SK-N-SH (cell line): Measurements from ENCODE around the gene TRIM7. TPM values are rescaled to one million over a fixed set of nuclear protein-coding genes. Genes with fewer than 3 reads are reported as not detected.

Experiments used
- CTCF ChIA-PET: fragments of 300-600, 350-600 bp; formaldehyde crosslinking; extraction: SDS; loops from one replicate; lab custom pipeline; 2021; lab: Yijun Ruan, JAX
- POLR2A ChIA-PET: fragments of 350-600 bp; sonication (Branson Sonifier 250); formaldehyde crosslinking; extraction: SDS; loops from one replicate; lab custom pipeline; 2020; ENCODE audit warnings: antibody characterized with exemption, inconsistent platforms; lab: Yijun Ruan, JAX
- DNase-seq: peaks from one replicate; pipeline ENCODE4 v3.0.0; 2012
- H2AFZ ChIP-seq: fragments of 200-600 bp; sonication (generic); 2 replicates; pipeline ENCODE4 v1.8.1; 2016; ENCODE audit warnings: antibody characterized with exemption, mild to moderate bottlenecking, low read depth
- H3F3A ChIP-seq: fragments of 200-600 bp; sonication (generic); replicated peaks from 2 replicates; pipeline ENCODE3; 2016; ENCODE audit warnings: antibody characterized with exemption, mild to moderate bottlenecking; ENCODE audit not compliant: insufficient read depth
- H3K27ac ChIP-seq, 2 experiments: fragments of 200-500 bp in 1 of 2; fragments of 200-600 bp in 1 of 2; sonication (Bioruptor generic) in 1 of 2; sonication (generic), shearing (Covaris generic) in 1 of 2; 2 replicates each; pipeline versions ENCODE4 v1.5.1 to v1.6.1; 2014 to 2016; ENCODE audit warnings: low read depth in 2 of 2, inconsistent platforms in 1 of 2, low read length in 1 of 2, mild to moderate bottlenecking in 1 of 2, mixed read lengths in 1 of 2
- H3K27me3 ChIP-seq: fragments of 200-600 bp; sonication (generic), shearing (Covaris generic); 2 replicates; pipeline ENCODE4 v1.6.1; 2016; ENCODE audit warnings: mixed run types; ENCODE audit not compliant: insufficient read depth
- H3K36me3 ChIP-seq, 2 experiments: fragments of 200-500 bp in 1 of 2; fragments of 200-600 bp in 1 of 2; sonication (Bioruptor generic) in 1 of 2; sonication (generic) in 1 of 2; replicated peaks in 1 of 2; 2 replicates each; pipeline versions ENCODE3 to v1.5.1; 2014 to 2016; ENCODE audit warnings: low read length in 1 of 2, mild to moderate bottlenecking in 1 of 2; ENCODE audit not compliant: insufficient read depth in 2 of 2, control insufficient read depth in 1 of 2
- H3K4me1 ChIP-seq, 2 experiments: fragments of 200-500 bp in 1 of 2; fragments of 200-600 bp in 1 of 2; sonication (Bioruptor generic) in 1 of 2; sonication (generic), shearing (Covaris generic) in 1 of 2; 2 replicates each; pipeline versions ENCODE4 v1.5.1 to v1.6.1; 2014 to 2016; ENCODE audit warnings: low read depth in 1 of 2, low read length in 1 of 2, mixed run types in 1 of 2; ENCODE audit not compliant: insufficient read depth in 2 of 2, control insufficient read depth in 1 of 2
- H3K4me2 ChIP-seq: fragments of 200-600 bp; sonication (generic), shearing (Covaris generic); 2 replicates; pipeline ENCODE4 v1.6.1; 2017; ENCODE audit warnings: mixed run types
- H3K4me3 ChIP-seq, 2 experiments: fragments of 200-500 bp in 1 of 2; fragments of 200-600 bp in 1 of 2; sonication (Bioruptor generic) in 1 of 2; sonication (generic), shearing (Covaris generic) in 1 of 2; 2 replicates each; pipeline versions ENCODE4 v1.5.1 to v1.8.1; 2014 to 2016; ENCODE audit warnings: low read depth in 2 of 2, inconsistent platforms in 1 of 2, low read length in 1 of 2, mild to moderate bottlenecking in 1 of 2, mixed read lengths in 1 of 2, moderate library complexity in 1 of 2
- H3K79me2 ChIP-seq: fragments of 200-600 bp; sonication (generic); 2 replicates; pipeline ENCODE4 v1.8.1; 2017; ENCODE audit warnings: mild to moderate bottlenecking; ENCODE audit not compliant: insufficient read depth
- H3K9ac ChIP-seq: fragments of 200-600 bp; sonication (generic); 2 replicates; pipeline ENCODE4 v1.6.1; 2017; ENCODE audit warnings: mixed run types
- H3K9me2 ChIP-seq: fragments of 200-600 bp; sonication (generic); 2 replicates; pipeline ENCODE4 v1.6.1; 2017; ENCODE audit warnings: mixed run types
- H3K9me3 ChIP-seq: fragments of 200-600 bp; sonication (generic); 2 replicates; pipeline ENCODE4 v1.6.1; 2017; ENCODE audit warnings: mixed run types, mild to moderate bottlenecking, moderate library complexity
- H4K20me1 ChIP-seq: fragments of 200-600 bp; sonication (generic); 2 replicates; pipeline ENCODE4 v1.6.1; 2017; ENCODE audit warnings: mild to moderate bottlenecking, mixed run types; ENCODE audit not compliant: insufficient read depth
- ELF1 ChIP-seq: IDR thresholded peaks from 2 replicates; pipeline ENCODE4 v1.4.0; 2012
- FOSL2 ChIP-seq: IDR thresholded peaks from 2 replicates; pipeline ENCODE4 v1.4.0; 2012; ENCODE audit warnings: low read depth, mild to moderate bottlenecking, moderate library complexity, borderline replicate concordance
- FOXJ3 ChIP-seq: sonication (generic); formaldehyde crosslinking; IDR thresholded peaks from 2 replicates; pipeline ENCODE4 v1.5.1; 2020; ENCODE audit warnings: mild to moderate bottlenecking, missing genetic modification reagents
- FOXM1 ChIP-seq: IDR thresholded peaks from 2 replicates; pipeline ENCODE4 v1.4.0; 2012; ENCODE audit warnings: low read depth, mild to moderate bottlenecking
- JUND ChIP-seq: IDR thresholded peaks from 2 replicates; pipeline ENCODE4 v1.4.0; 2012
- MXI1 ChIP-seq: IDR thresholded peaks from 2 replicates; pipeline ENCODE4 v1.6.1; 2012; ENCODE audit warnings: mild to moderate bottlenecking, low read depth, low read length, improper control_type of control experiment
- NFIC ChIP-seq: IDR thresholded peaks from 2 replicates; pipeline ENCODE4 v1.4.0; 2012; ENCODE audit warnings: borderline replicate concordance
- RCOR1 ChIP-seq: fragments of 150-350 bp; IDR thresholded peaks from 2 replicates; pipeline ENCODE4 v1.6.1; 2017; ENCODE audit warnings: antibody characterized with exemption, low read length
- SMC3 ChIP-seq: IDR thresholded peaks from 2 replicates; pipeline ENCODE4 v1.6.1; 2012; ENCODE audit warnings: low read depth, low read length, improper control_type of control experiment
- TEAD4 ChIP-seq: IDR thresholded peaks from 2 replicates; pipeline ENCODE4 v1.4.0; 2012; ENCODE audit warnings: mild to moderate bottlenecking, borderline replicate concordance; ENCODE audit not compliant: insufficient read depth
- USF1 ChIP-seq: IDR thresholded peaks from 2 replicates; pipeline ENCODE4 v1.4.0; 2012; ENCODE audit warnings: low read depth, borderline replicate concordance
- USF2 ChIP-seq: fragments of 150-350 bp; IDR thresholded peaks from 2 replicates; pipeline ENCODE4 v1.6.1; 2017; ENCODE audit warnings: antibody characterized with exemption, low read length, low read depth, borderline replicate concordance
- YY1 ChIP-seq: IDR thresholded peaks from 2 replicates; pipeline ENCODE4 v1.4.0; 2012; ENCODE audit warnings: low read depth, mild to moderate bottlenecking
- ZBTB33 ChIP-seq: IDR thresholded peaks from 2 replicates; pipeline ENCODE4 v1.4.0; 2012; ENCODE audit warnings: low read depth, borderline replicate concordance
- WGBS: methylation state at CpG from one replicate; pipeline ENCODE4 v1.1.6; 2017; ENCODE audit warnings: low lambda C conversion rate; 5-methylcytosine and 5-hydroxymethylcytosine counted together
- polyA plus RNA-seq, 3 experiments: library from polyadenylated mRNA; depleted of rRNA; stranded (reverse); fragments of >200 nt; gene quantifications; 2 replicates each; pipeline ENCODE4 v1.2.3, GENCODE V29; 2012

TRIM7 gene
- polyA plus RNA-seq, 1 of the 3 experiments (the other 2 are of a cell fraction), result 3.5 TPM

- no peaks in the 10 kb centered on the region for H3K9me2 ChIP-seq
- no peak overlapping the region for H2AFZ ChIP-seq
- H3K4me2 ChIP-seq, result no peak overlapping the region
- H3F3A ChIP-seq, result peaks cover 11% of the 10 kb centered on the region
- no peaks in the 10 kb centered on the region for H3K79me2 ChIP-seq
- H3K4me1 ChIP-seq, result no peaks in the 10 kb centered on the region; a peak in 1 of 4 replicates
- no peak overlapping the region for H3K27ac ChIP-seq
- no peak for DNase-seq
- no peaks in the 10 kb centered on the region for H4K20me1 ChIP-seq
- no peak overlapping the region for H3K9ac ChIP-seq
- 33% methylated on average over 6 of the region's 6 CpGs for WGBS
- H3K4me3 ChIP-seq, result no peak overlapping the region
- ChIA-PET POLR2A (no interaction called here), CTCF (interaction anchor here (0.9 to 1.7 kb wide), 3 partner anchors 25 to 383 kb away, joined by 3 to 4 read pairs (median 3); partner anchors contain the start of gene TRIM7)
- no peaks in the 10 kb centered on the region for H3K27me3 ChIP-seq
- no peaks in the 10 kb centered on the region for H3K36me3 ChIP-seq
- TF ChIP-seq NFIC, result no peak
- no peak for TF ChIP-seq ZBTB33
- H3K9me3 ChIP-seq, result no peaks in the 10 kb centered on the region
These were observed 37.9 kb downstream of the TRIM7 start for GRCh38 chr5:181166812-181167733.

- no peaks in the 10 kb centered on the region for H3K9me2 ChIP-seq
- POLR2A ChIA-PET, result no interaction called here
- no peaks in the 10 kb centered on the region for H3K27me3 ChIP-seq
- no peaks in the 10 kb centered on the region for H3K9me3 ChIP-seq
- DNase-seq, result no peak
- H3K36me3 ChIP-seq, result no peaks in the 10 kb centered on the region
- peaks cover 20% of the 10 kb centered on the region for H3F3A ChIP-seq
- TF ChIP-seq JUND (no peak), FOXM1 (no peak), TEAD4 (no peak), YY1 (no peak), FOSL2 (no peak), FOXJ3 (CRISPR knock-in tag) (no peak), USF1 (no peak), ZBTB33 (no peak), USF2 (no peak), SMC3 (no peak), RCOR1 (no peak), MXI1 (no peak), ELF1 (no peak)
- no peak overlapping the region for H3K4me3 ChIP-seq
- H3K4me2 ChIP-seq, result no peak overlapping the region
- no peak overlapping the region for H3K9ac ChIP-seq
- peaks cover 0 to 18% of the 10 kb centered on the region in 2 experiments; a peak in 1 of 4 replicates for H3K4me1 ChIP-seq
- H4K20me1 ChIP-seq, result no peaks in the 10 kb centered on the region
- H2AFZ ChIP-seq, result no peak overlapping the region
- 44% methylated on average over 35 of the region's 52 CpGs for WGBS
- CTCF ChIA-PET, result no interaction called here
- no peaks in the 10 kb centered on the region for H3K79me2 ChIP-seq
- H3K27ac ChIP-seq, result no peak overlapping the region
These were observed 40.7 kb downstream of the TRIM7 start for GRCh38 chr5:181164076-181164952.
